GM12878 (cell line): Measurements from ENCODE around the gene ZP4. TPM values are rescaled to one million over a fixed set of nuclear protein-coding genes. Genes with fewer than 3 reads are reported as not detected.

Experiments
- ATAC-seq: fragments of 200-7000 bp; cut with Tn5 transposase; 3 replicates; pipeline ENCODE4 v1.9.1; 2020; ENCODE audit warnings: mild to moderate bottlenecking, moderate library complexity
- Bru-seq: library from RNA; stranded (reverse); fragments of 400-500 nt; gene quantifications from one replicate; lab custom pipeline; 2021; lab: Mats Ljungman, UMichigan
- BruChase-seq, 2 experiments: library from RNA; stranded (reverse); fragments of 400-500 nt; gene quantifications; one replicate each; lab custom pipeline; 2021; lab: Mats Ljungman, UMichigan
- BruUV-seq: library from RNA; stranded (reverse); fragments of 400-500 nt; replicated peaks from 2 replicates; lab custom pipeline; 2021; lab: Mats Ljungman, UMichigan
- CTCF ChIA-PET: fragments of 300-600 bp; sonication (Branson Sonifier 250); formaldehyde crosslinking; extraction: SDS; loops from one replicate; lab custom pipeline; 2021; ENCODE audit warnings: inconsistent platforms; lab: Yijun Ruan, JAX
- POLR2A ChIA-PET: fragments of 350-600 bp; formaldehyde crosslinking; extraction: SDS; loops from one replicate; lab custom pipeline; 2021; ENCODE audit warnings: inconsistent platforms; lab: Charles Lee
- RAD21 ChIA-PET: fragments of 300-600 bp; sonication (Branson Sonifier 250); formaldehyde crosslinking; loops from one replicate; lab custom pipeline; 2023; ENCODE audit warnings: antibody characterized with exemption; ENCODE audit not compliant: unreplicated experiment; lab: Charles Lee
- SMC1A ChIA-PET: fragments of 300-600 bp; sonication (Branson Sonifier 250); formaldehyde crosslinking; loops from one replicate; lab custom pipeline; 2023; ENCODE audit not compliant: unreplicated experiment, uncharacterized antibody; lab: Charles Lee
- DNase-seq: peaks from one replicate; pipeline ENCODE4 v3.0.0-alpha.2; 2011; ENCODE audit warnings: low read depth, low spot score
- FAIRE-seq: peaks from 3 replicates; lab custom pipeline; 2011; peaks lifted over from hg19 to GRCh38; lab: Jason Lieb, UNC
- H2AFZ ChIP-seq: 2 replicates; pipeline ENCODE4 v1.6.0; 2011; ENCODE audit warnings: low read depth, low read length, control low read depth; ENCODE audit not compliant: control insufficient read depth
- H3K27ac ChIP-seq: 2 replicates; pipeline ENCODE4 v1.5.1; 2011; ENCODE audit warnings: control low read depth; ENCODE audit not compliant: control insufficient read depth, insufficient read depth
- H3K27me3 ChIP-seq, 2 experiments: replicated peaks in 1 of 2; 2 replicates each; pipeline versions ENCODE4 v1.6.0 to v1.6.1; 2011; ENCODE audit warnings: low read length in 1 of 2; ENCODE audit not compliant: control insufficient read depth in 2 of 2, insufficient read depth in 2 of 2
- H3K36me3 ChIP-seq, 2 experiments: 2 replicates each; pipeline ENCODE4 v1.5.1; 2011; ENCODE audit warnings: low read length in 1 of 2; ENCODE audit not compliant: control insufficient read depth in 2 of 2, insufficient read depth in 2 of 2
- H3K4me1 ChIP-seq: 2 replicates; pipeline ENCODE4 v1.6.1; 2011; ENCODE audit warnings: mild to moderate bottlenecking, low read length, moderate library complexity, mixed read lengths; ENCODE audit not compliant: control insufficient read depth, insufficient read depth
- H3K4me2 ChIP-seq: 2 replicates; pipeline ENCODE4 v1.6.0; 2011; ENCODE audit warnings: control low read depth; ENCODE audit not compliant: control insufficient read depth, insufficient read depth
- H3K4me3 ChIP-seq: fragments of 200-600 bp; sonication (generic); 2 replicates; pipeline ENCODE4 v1.5.1; 2016
- H3K79me2 ChIP-seq: 2 replicates; pipeline ENCODE4 v1.6.0; 2011; ENCODE audit warnings: low read length; ENCODE audit not compliant: control insufficient read depth, insufficient read depth
- H3K9ac ChIP-seq: 2 replicates; pipeline ENCODE4 v1.8.0; 2011; ENCODE audit warnings: low read length, control low read depth, mixed read lengths; ENCODE audit not compliant: control insufficient read depth, insufficient read depth
- H3K9me3 ChIP-seq: replicated peaks from 3 replicates; pipeline ENCODE4 v1.5.1; 2011; ENCODE audit warnings: mild to moderate bottlenecking, low read length; ENCODE audit not compliant: control insufficient read depth, insufficient read depth
- H4K20me1 ChIP-seq: 2 replicates; pipeline ENCODE4 v1.6.0; 2011; ENCODE audit not compliant: control insufficient read depth, insufficient read depth
- MTA2 ChIP-seq: fragments of 450-650 bp; IDR thresholded peaks from 2 replicates; pipeline ENCODE4 v1.6.1; 2016; ENCODE audit warnings: low read depth, mild to moderate bottlenecking, moderate library complexity
- WGBS: methylation state at CpG from one replicate; pipeline ENCODE4 v1.1.6; 2016; ENCODE audit warnings: low lambda C conversion rate; ENCODE audit not compliant: insufficient replicate concordance, insufficient coverage; ENCODE audit errors: missing lambda C conversion rate; 5-methylcytosine and 5-hydroxymethylcytosine counted together
- in situ Hi-C: fragments of 300-500 bp; cut with MboI; formaldehyde crosslinking; loops from 9 replicates; pipeline ENCODE4 v1.14.3; 2018; ENCODE audit warnings: mixed read lengths
- intact Hi-C: fragments of 100-400 bp; cut with micrococcal nuclease; formaldehyde crosslinking; loops from one replicate; pipeline ENCODE4 v1.14.2; 2022; ENCODE audit not compliant: unreplicated experiment
- long read RNA-seq, 2 experiments: library from polyadenylated mRNA; unstranded; transcript quantifications; one replicate each; pipeline ENCODE4 v2.0.0, GENCODE V29; 2019 to 2020
- polyA minus RNA-seq, 3 experiments: library from RNA; depleted of rRNA, polyadenylated mRNA; stranded (reverse); fragments of >200 nt; gene quantifications; 2 replicates each; pipeline ENCODE4 v1.2.3, GENCODE V29; 2011
- polyA plus RNA-seq, 11 experiments: library from polyadenylated mRNA; depleted of rRNA in 4 of 11; unstranded in 6 of 11; stranded (reverse) in 5 of 11; fragments of >200 nt; fragmentation: Nextera tagmentation in 4 of 11; fragmentation: Illumina TruSeq in 1 of 11; extraction: Ambion mirVana in 4 of 11; extraction: Trizol in 1 of 11; gene quantifications; 1 replicate in 1 of 11; 2 replicates in 10 of 11; pipeline versions ENCODE4 v1.2.1 to v1.2.3, GENCODE V29; 2011 to 2016; ENCODE audit warnings: inconsistent platforms in 2 of 11, missing spikeins in 2 of 11, low read depth in 1 of 11
- total RNA-seq, 4 experiments: library from RNA; depleted of rRNA in 3 of 4; stranded (reverse); fragments of >200 nt in 3 of 4; fragmentation: Illumina TruSeq in 1 of 4; extraction: Trizol in 1 of 4; gene quantifications; 2 replicates each; pipeline versions ENCODE4 v1.2.1 to v1.2.3, GENCODE V29; 2013 to 2021
- TF ChIP-seq, protein P1 (sequence below): IDR thresholded peaks from 2 replicates; pipeline ENCODE4 v1.6.1; 2011; ENCODE audit warnings: borderline replicate concordance, low read depth, mild to moderate bottlenecking, moderate library complexity, low read length; ENCODE audit not compliant: insufficient read depth, poor library complexity, severe bottlenecking

ZP4 gene
- total RNA-seq (2013; cell fraction: nucleolus; rRNA removed), result not detected in 2 replicates
- total RNA-seq (2014; rRNA removed) (not detected in 2 replicates), total RNA-seq (2014; rRNA removed; fragmentation: Illumina TruSeq; extraction: Trizol) (not detected in 2 replicates), total RNA-seq (2021) (not detected in 2 replicates), polyA plus RNA-seq (2011; rRNA removed) (0.10 and 0.23 TPM in 2 replicates), polyA plus RNA-seq (2014; fragmentation: Illumina TruSeq; extraction: Trizol) (not detected in 2 replicates), polyA plus RNA-seq (2014; fragmentation: Nextera tagmentation; extraction: Ambion mirVana) (not detected), polyA plus RNA-seq (2014; rRNA removed) (not detected in 2 replicates), polyA plus RNA-seq (2016; fragmentation: Nextera tagmentation; extraction: Ambion mirVana) (not detected), polyA minus RNA-seq (2011; rRNA and poly(A)+ RNA removed) (0.36 TPM in 1 of 2 replicates, not detected in the other), Bru-seq, nascent RNA (percentile 15 among the genes with signal in this experiment), BruChase-seq, experiment 1, labeled RNA remaining after a 6-hour chase (not detected), BruChase-seq, experiment 2, labeled RNA remaining after a 2-hour chase (not detected)
- polyA plus RNA-seq (2011; ENCODE audit: low read depth), result not detected
- polyA plus RNA-seq (2011; cell fraction: cytosol; rRNA removed), result 0.12 and 0.15 TPM in 2 replicates
- polyA plus RNA-seq (2011; cell fraction: nucleus; rRNA removed), result 0.16 and 0.33 TPM in 2 replicates
- not detected in 2 replicates for polyA plus RNA-seq (2012)
- not detected in 2 replicates for polyA minus RNA-seq (2011; cell fraction: cytosol; rRNA and poly(A)+ RNA removed)
- polyA minus RNA-seq (2011; cell fraction: nucleus; rRNA and poly(A)+ RNA removed), result 0.29 TPM in 1 of 2 replicates, not detected in the other
- long read RNA-seq, experiment 1, result 0 reads
- long read RNA-seq, experiment 2, result 0 reads

DNA sequence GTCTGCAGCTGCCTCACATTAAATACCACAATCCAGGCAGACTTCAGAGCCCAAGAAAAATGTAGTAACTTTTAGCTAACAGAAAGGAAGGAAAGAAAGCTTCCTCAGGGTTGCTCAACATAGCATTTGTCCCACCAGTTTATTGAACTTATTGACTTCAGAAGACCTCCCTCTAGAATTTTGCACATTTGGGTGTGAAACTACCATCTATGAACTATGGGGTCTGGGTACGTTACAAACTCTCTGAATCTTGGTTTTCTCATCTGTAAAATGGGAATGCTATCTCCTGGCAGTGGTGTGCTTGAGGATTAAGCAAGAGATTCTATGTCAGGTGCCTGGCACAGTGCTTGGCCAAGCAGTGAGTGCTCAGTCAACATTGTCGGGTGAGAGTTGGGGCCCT lies at the start of gene ZP4:
Gene ZP4, minus strand, starts transcription at position 101 of the 400 bp plus-strand sequence. CDS start 287 bp downstream, outside the sequence.
- WGBS, result 23% methylated on average over 2 of the region's 2 CpGs
- H2AFZ ChIP-seq, result no peak within 1 kb of the TSS
- no TSS peak for BruUV-seq
- no peak for ATAC-seq
- H3K4me3 ChIP-seq, result no peak within 1 kb of the TSS
- ChIA-PET CTCF (interaction anchor here (0.9 kb wide), 1 partner anchor 40 kb away, joined by 3 read pairs; no protein-coding TSS in a partner anchor), SMC1A (no interaction called here), RAD21 (interaction anchor here (0.5 kb wide), 1 partner anchor 41 kb away, joined by 3 read pairs; no protein-coding TSS in a partner anchor), POLR2A (no interaction called here)
- TF ChIP-seq, protein P1, sequence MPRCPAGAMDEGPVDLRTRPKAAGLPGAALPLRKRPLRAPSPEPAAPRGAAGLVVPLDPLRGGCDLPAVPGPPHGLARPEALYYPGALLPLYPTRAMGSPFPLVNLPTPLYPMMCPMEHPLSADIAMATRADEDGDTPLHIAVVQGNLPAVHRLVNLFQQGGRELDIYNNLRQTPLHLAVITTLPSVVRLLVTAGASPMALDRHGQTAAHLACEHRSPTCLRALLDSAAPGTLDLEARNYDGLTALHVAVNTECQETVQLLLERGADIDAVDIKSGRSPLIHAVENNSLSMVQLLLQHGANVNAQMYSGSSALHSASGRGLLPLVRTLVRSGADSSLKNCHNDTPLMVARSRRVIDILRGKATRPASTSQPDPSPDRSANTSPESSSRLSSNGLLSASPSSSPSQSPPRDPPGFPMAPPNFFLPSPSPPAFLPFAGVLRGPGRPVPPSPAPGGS, result no peak
- no peak for TF ChIP-seq MTA2
- FAIRE-seq, result no peak
- no peaks in the 10 kb centered on the region for H3K79me2 ChIP-seq
- H3K27ac ChIP-seq, result no peak within 1 kb of the TSS
- H3K27me3 ChIP-seq, result no peaks in the 10 kb centered on the region; a peak in 1 of 4 replicates
- intact Hi-C loops, result no loop called here
- H4K20me1 ChIP-seq, result no peaks in the 10 kb centered on the region
- H3K36me3 ChIP-seq, result no peaks in the 10 kb centered on the region
- no peaks in the 10 kb centered on the region for H3K4me1 ChIP-seq
- no peaks in the 10 kb centered on the region for H3K9me3 ChIP-seq
- in situ Hi-C loops, result no loop called here
- DNase-seq, result no peak
- H3K4me2 ChIP-seq, result no peak within 1 kb of the TSS
- no peak within 1 kb of the TSS for H3K9ac ChIP-seq
